Endothelial cell of hepatic sinusoid (primary cell): Measurements from ENCODE around the gene SPPL2B.

Experiments
- in situ Hi-C: cut with HindIII; loops from 2 replicates; pipeline ENCODE4 v1.10.0; 2017; ENCODE audit warnings: low sequenced_read_pairs

Gene SPPL2B

DNA sequence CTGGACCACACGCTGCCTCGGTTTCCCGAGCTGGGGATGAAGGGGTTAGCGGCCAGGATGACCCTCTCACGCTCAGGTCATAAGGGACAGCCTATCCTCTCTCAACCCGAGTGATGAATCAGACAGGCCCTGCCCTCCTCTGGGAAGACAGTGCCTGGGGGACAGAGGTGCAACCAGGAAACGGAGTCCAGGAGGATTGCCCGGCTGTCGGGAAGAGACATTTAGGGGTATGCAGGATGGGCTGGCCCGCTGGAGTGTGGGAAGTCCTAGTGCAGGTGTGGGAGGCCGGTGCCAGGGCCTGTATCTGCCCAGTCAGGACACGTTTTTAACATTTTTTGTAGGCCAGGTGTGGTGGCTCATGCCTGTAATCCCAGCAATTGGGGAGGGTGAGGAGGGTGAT is 8.4 kb upstream of the SPPL2B start:
- in situ Hi-C loops: no loop called here

- in situ Hi-C loops: no loop called here
These were observed 7.5 kb upstream of the SPPL2B start for GRCh38 chr19:2320939-2321338.

DNA sequence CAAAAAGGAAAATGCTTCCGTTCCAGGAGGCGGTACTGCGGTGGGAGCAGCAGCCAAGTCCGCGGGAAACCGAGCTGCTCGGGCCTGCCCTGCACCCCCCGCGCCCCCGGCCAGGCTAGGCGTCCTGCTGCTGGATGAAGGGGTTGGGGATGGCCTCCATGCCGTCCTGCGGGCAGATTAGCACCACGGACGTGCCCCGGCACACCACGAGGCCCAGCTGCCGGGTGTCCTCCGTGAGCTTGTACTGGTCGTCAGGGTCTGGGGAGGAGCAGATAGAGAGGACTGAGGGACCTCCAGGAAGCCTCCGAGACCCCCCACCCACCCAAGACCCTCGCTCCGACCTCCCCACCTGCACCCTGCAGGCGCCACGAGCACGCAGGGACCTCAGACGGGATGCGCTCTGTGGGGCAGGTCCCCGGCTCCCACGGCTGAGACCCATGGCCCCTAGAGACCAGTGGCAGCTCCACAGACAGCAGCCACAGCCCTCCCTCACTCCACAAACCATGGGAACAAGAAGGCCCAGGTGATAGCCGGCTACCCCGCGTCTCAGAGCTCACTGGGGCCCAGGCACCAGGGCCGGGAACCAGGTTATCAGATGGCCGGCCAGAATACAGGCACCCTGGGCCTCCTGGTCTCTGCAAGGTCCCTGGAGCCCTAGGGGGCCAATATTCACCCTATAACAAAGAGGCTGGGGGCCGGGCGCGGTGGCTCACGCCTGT is 6.8 kb upstream of the SPPL2B start:
- in situ Hi-C loops: no loop called here

- in situ Hi-C loops: no loop called here
These were observed 4.8 kb upstream of the SPPL2B start for GRCh38 chr19:2323707-2324106.

DNA sequence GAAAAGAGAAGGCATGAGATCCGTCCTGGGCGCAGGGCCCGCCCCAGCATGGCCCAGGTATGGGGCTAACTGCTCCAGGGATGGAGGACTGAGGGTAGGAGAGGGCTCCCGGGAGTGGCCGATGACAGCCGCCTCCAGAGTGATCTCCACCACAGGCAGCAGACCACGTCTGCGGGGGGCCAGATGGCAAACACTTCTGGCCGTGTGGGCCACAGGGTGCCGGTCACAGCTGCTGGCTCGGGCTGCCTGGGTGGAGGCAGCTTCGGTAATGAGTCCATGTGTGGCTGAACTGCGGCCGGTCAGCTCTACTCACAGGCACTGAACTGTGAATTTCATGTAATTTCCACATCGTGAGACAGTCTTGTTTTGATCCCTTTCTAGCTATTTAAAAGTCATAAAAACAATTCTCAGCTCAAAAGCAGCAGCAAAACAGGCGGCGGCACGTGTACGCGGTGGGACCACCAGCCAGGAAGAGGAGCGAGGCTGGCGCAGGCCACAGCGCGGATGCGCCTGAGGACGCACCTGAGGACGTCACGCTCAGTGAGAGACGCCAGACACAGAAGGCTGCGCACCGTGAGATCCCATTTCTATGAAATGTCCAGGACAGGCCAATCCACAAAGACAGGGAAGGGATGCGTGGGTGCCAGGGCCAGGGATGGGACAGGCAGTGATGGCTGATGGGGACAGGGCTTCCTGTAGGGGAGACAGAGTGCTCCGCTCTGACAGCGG is 4.1 kb upstream of the SPPL2B start:
- in situ Hi-C loops: no loop called here

GRCh38 chr19:2325281-2326046 is 3.0 kb upstream of the SPPL2B start:
- in situ Hi-C loops: loop anchor here (5.0 kb wide), 4 partner anchors 53 to 113 kb away; partner anchors contain the start of gene AMH

DNA sequence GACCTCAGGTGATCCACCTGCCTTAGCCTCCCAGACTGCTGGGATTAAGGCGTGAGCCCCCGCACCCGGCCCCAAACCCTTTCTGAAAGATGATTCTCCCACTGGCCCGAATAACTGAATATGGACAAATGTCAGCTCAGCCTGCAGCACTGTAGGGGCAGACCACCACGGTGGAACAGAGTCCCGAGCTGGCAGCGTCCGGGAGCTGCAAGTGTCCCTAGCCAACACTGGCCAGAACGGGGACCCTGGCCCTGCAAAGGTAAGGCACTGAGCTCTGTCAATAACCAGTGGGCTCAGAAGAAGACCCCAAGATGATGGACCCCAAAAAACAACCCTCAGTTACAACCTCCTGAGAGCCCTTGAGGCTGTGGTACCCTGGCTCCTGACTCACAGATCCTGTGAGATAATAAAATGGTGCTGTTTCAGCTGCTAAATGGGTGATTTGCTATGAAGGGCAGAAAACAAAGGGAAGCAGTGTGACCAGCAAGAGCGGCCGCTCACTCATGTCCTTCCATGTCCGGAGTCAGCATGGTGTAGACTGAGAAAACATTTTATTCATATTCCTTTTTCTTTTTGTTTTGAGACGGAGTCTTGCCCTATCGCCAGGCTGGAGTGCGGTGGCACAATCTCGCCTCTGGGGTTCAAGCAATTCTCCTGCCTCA is 1.7 kb upstream of the SPPL2B start:
- in situ Hi-C loops: loop anchor here (5.0 kb wide), 4 partner anchors 55 to 115 kb away; partner anchors contain the start of gene AMH

- in situ Hi-C loops: loop anchor here (5.0 kb wide), 4 partner anchors 56 to 116 kb away; partner anchors contain the start of gene AMH
These were observed 597 bp upstream of the SPPL2B start for GRCh38 chr19:2327773-2328400.

- in situ Hi-C loops: loop anchor here (5.0 kb wide), 4 partner anchors 57 to 117 kb away; partner anchors contain the start of gene AMH
These were observed 630 bp downstream of the SPPL2B start for GRCh38 chr19:2329149-2329478.

GRCh38 chr19:2329501-2329916 is 1.0 kb downstream of the SPPL2B start:
- in situ Hi-C loops: loop anchor here (5.0 kb wide), 4 partner anchors 57 to 117 kb away; partner anchors contain the start of gene AMH

- in situ Hi-C loops: no loop called here
These were observed 1.8 kb downstream of the SPPL2B start for GRCh38 chr19:2330255-2330631.

GRCh38 chr19:2330632-2331284 is 2.3 kb downstream of the SPPL2B start:
- in situ Hi-C loops: no loop called here

DNA sequence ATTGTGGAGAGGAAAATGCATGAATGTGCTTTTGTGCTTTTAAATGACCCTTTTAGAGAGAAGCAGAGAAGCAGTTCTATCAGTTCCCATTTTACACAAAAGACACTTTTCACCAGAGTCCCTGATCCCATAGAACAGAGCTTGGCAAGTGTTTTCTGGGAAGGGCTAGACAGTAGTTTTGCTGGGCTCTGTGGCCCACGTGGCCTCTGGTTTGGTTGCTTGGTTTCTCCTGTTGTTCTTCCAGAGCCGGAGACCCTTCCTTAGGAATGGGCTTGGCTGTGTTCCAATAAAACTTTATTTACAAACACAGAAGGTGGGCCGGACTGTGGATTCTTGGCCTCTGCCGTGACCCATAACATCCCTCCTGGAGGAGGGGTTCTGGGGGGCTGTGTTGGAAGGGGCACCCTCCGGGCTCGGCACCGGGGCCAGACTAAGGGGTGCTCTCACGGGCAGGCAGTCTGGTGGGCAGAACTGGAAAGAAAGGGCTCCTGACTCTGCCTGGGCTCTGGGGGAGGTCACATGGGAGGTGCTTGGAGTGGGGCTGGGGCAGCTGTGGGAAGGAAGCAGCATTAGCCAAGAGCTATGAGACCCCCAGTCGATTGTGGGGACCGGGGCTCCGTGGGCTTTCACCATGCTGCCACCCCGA is 3.2 kb downstream of the SPPL2B start:
- in situ Hi-C loops: no loop called here

- in situ Hi-C loops: no loop called here
These were observed 4.0 kb downstream of the SPPL2B start for GRCh38 chr19:2332341-2333026.

- in situ Hi-C loops: no loop called here
These were observed 4.7 kb downstream of the SPPL2B start for GRCh38 chr19:2333027-2333806.

- in situ Hi-C loops: no loop called here
These were observed 5.3 kb downstream of the SPPL2B start for GRCh38 chr19:2333807-2334211.

GRCh38 chr19:2334426-2334825 is 5.9 kb downstream of the SPPL2B start:
- in situ Hi-C loops: no loop called here
